ENCODE results near the gene SLC35F4. TPM values are rescaled to one million over a fixed set of nuclear protein-coding genes. Genes with fewer than 3 reads are reported as not detected.
A peak's percentile ranks its signal among the peaks of the same experiment; 100 is the strongest.
"Not testable (repeated sequence)": the region's sequence is repeated elsewhere in the genome, so short reads cannot be mapped to it uniquely, and the experiment has no call there.

SLC35F4 gene
- not detected for total RNA-seq
- long read RNA-seq: 0 reads

- intact Hi-C loops (cut with DNase I, micrococcal nuclease): no loop called here
- DNase-seq (no peak), ATAC-seq (no peak)
Measured at GRCh38 chr14:57865403-57866198, at the start of gene SLC35F4. Gene SLC35F4, minus strand, starts transcription at chr14:57866092.

GRCh38 chr14:57909626-57910025 lies 43.7 kb upstream of the SLC35F4 start:
- no peak for DNase-seq
- no peak for ATAC-seq
- intact Hi-C loops (cut with DNase I, micrococcal nuclease): no loop called here

- no peak for DNase-seq
- ATAC-seq: no peak
- intact Hi-C loops (cut with DNase I, micrococcal nuclease): no loop called here
Measured at GRCh38 chr14:57903954-57904353, 38.1 kb upstream of the SLC35F4 start.

- DNase-seq (no peak), ATAC-seq (no peak)
- intact Hi-C loops (cut with DNase I, micrococcal nuclease): no loop called here
Measured at GRCh38 chr14:57898837-57899572, 33.1 kb upstream of the SLC35F4 start.

- ATAC-seq: no peak
- intact Hi-C loops (cut with DNase I, micrococcal nuclease): no loop called here
- no peak for DNase-seq
Measured at GRCh38 chr14:57897144-57897748, 31.4 kb upstream of the SLC35F4 start.

- peak in 1 of 2 donors; percentile 5 for DNase-seq
- intact Hi-C loops (cut with DNase I, micrococcal nuclease): no loop called here
- ATAC-seq: no peak
Measured at GRCh38 chr14:57889245-57889644, 23.4 kb upstream of the SLC35F4 start.

GRCh38 chr14:57884175-57884574 lies 18.3 kb upstream of the SLC35F4 start:
- ATAC-seq: no peak
- DNase-seq: no peak
- intact Hi-C loops (cut with DNase I, micrococcal nuclease): no loop called here

- intact Hi-C loops (cut with DNase I, micrococcal nuclease): no loop called here
- ATAC-seq: no peak
- DNase-seq: no peak
Measured at GRCh38 chr14:57883061-57883460, 17.2 kb upstream of the SLC35F4 start.

- DNase-seq: no peak
- intact Hi-C loops (cut with DNase I, micrococcal nuclease): no loop called here
- ATAC-seq: no peak
Measured at GRCh38 chr14:57879516-57879915, 13.6 kb upstream of the SLC35F4 start.

- DNase-seq (no peak), ATAC-seq (no peak)
- intact Hi-C loops (cut with DNase I, micrococcal nuclease): no loop called here
Measured at GRCh38 chr14:57875985-57876384, 10.1 kb upstream of the SLC35F4 start.

GRCh38 chr14:57875296-57875695 lies 9.4 kb upstream of the SLC35F4 start:
- intact Hi-C loops (cut with DNase I, micrococcal nuclease): no loop called here
- DNase-seq (no peak), ATAC-seq (no peak)

GRCh38 chr14:57871459-57872080 lies 5.7 kb upstream of the SLC35F4 start:
- ATAC-seq (no peak), DNase-seq (no peak)
- intact Hi-C loops (cut with DNase I, micrococcal nuclease): no loop called here

GRCh38 chr14:57870686-57871457 lies 5.0 kb upstream of the SLC35F4 start:
- no peak for DNase-seq
- intact Hi-C loops (cut with DNase I, micrococcal nuclease): no loop called here
- ATAC-seq: no peak

GRCh38 chr14:57869617-57870016 lies 3.7 kb upstream of the SLC35F4 start:
- DNase-seq: no peak
- intact Hi-C loops (cut with DNase I, micrococcal nuclease): no loop called here
- no peak for ATAC-seq

GRCh38 chr14:57866199-57866705 lies 360 bp upstream of the SLC35F4 start:
- ATAC-seq (no peak), DNase-seq (no peak)
- intact Hi-C loops (cut with DNase I, micrococcal nuclease): no loop called here

GRCh38 chr14:57865066-57865402 lies 858 bp downstream of the SLC35F4 start:
- ATAC-seq (no peak), DNase-seq (no peak)
- intact Hi-C loops (cut with DNase I, micrococcal nuclease): no loop called here

GRCh38 chr14:57864659-57865058 lies 1.2 kb downstream of the SLC35F4 start:
- DNase-seq (no peak), ATAC-seq (no peak)
- intact Hi-C loops (cut with DNase I, micrococcal nuclease): no loop called here

GRCh38 chr14:57863471-57863870 lies 2.4 kb downstream of the SLC35F4 start:
- no peak for ATAC-seq
- DNase-seq: no peak
- intact Hi-C loops (cut with DNase I, micrococcal nuclease): no loop called here

- ATAC-seq; DNase-seq; intact Hi-C loops (cut with DNase I, micrococcal nuclease): not testable (repeated sequence)
Measured at GRCh38 chr14:57855666-57856065, 10.2 kb downstream of the SLC35F4 start.
